ENCODE measurements around the gene GLYR1.

GRCh38 chr16:4805231-4805630 is 41.9 kb downstream of the GLYR1 start:
- TF ChIP-seq SMC3 (conservative IDR thresholded peaks at IDR 0.05; ENCODE audit: poor library complexity) (no peak), POLR2AphosphoS5 (IDR thresholded peaks at IDR 0.05) (no peak), EZH2 (IDR thresholded peaks at IDR 0.05; ENCODE audit: borderline replicate concordance, insufficient read depth, low read length, poor library complexity, severe bottlenecking) (no peak), EP300 (conservative IDR thresholded peaks at IDR 0.05; ENCODE audit: poor library complexity, severe bottlenecking) (no peak)
- TF ChIP-seq, protein P1, sequence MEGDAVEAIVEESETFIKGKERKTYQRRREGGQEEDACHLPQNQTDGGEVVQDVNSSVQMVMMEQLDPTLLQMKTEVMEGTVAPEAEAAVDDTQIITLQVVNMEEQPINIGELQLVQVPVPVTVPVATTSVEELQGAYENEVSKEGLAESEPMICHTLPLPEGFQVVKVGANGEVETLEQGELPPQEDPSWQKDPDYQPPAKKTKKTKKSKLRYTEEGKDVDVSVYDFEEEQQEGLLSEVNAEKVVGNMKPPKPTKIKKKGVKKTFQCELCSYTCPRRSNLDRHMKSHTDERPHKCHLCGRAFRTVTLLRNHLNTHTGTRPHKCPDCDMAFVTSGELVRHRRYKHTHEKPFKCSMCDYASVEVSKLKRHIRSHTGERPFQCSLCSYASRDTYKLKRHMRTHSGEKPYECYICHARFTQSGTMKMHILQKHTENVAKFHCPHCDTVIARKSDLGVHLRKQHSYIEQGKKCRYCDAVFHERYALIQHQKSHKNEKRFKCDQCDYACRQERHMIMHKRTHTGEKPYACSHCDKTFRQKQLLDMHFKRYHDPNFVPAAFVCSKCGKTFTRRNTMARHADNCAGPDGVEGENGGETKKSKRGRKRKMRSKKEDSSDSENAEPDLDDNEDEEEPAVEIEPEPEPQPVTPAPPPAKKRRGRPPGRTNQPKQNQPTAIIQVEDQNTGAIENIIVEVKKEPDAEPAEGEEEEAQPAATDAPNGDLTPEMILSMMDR (IDR thresholded peaks at IDR 0.05; ENCODE audit: poor library complexity, severe bottlenecking), result no peak

Data from neural cell (in vitro differentiated cells).